ENCODE results near the gene DDO. TPM values are rescaled to one million over a fixed set of nuclear protein-coding genes. Genes with fewer than 3 reads are reported as not detected.
"Not testable (repeated sequence)": the region's sequence is repeated elsewhere in the genome, so short reads cannot be mapped to it uniquely, and the experiment has no call there.

The DDO gene
- 1 to 10 TPM; 2.4 to 7.6 (median 2.6) TPM for total RNA-seq

- ATAC-seq (ENCODE audit: low FRiP score) = peak; percentile 92
- no peak for TF ChIP-seq CTCF (IDR thresholded peaks at IDR 0.05)
- DNase-seq (ENCODE audit: low spot score) = peak; percentile 44
These were observed at the start of gene DDO for GRCh38 chr6:110415086-110415916. Gene DDO, minus strand, starts transcription at chr6:110415575. Its CDS starts 2,113 bp downstream, at chr6:110413462.

GRCh38 chr6:110462884-110463481, 47.6 kb upstream of the DDO start:
- no peak for TF ChIP-seq CTCF (IDR thresholded peaks at IDR 0.05)
- DNase-seq (ENCODE audit: low spot score) = no peak
- ATAC-seq (ENCODE audit: low FRiP score) = no peak

- ATAC-seq (ENCODE audit: low FRiP score) = no peak
- no peak for TF ChIP-seq CTCF (IDR thresholded peaks at IDR 0.05)
- no peak for DNase-seq (ENCODE audit: low spot score)
These were observed 46.0 kb upstream of the DDO start for GRCh38 chr6:110461376-110461775.

- ATAC-seq (ENCODE audit: low FRiP score) = no peak
- TF ChIP-seq CTCF (IDR thresholded peaks at IDR 0.05) = no peak
- no peak for DNase-seq (ENCODE audit: low spot score)
These were observed 43.8 kb upstream of the DDO start for GRCh38 chr6:110459137-110459536.

- DNase-seq (ENCODE audit: low spot score) (no peak), ATAC-seq (ENCODE audit: low FRiP score) (no peak)
- TF ChIP-seq CTCF (IDR thresholded peaks at IDR 0.05) = no peak
These were observed 43.1 kb upstream of the DDO start for GRCh38 chr6:110458476-110458875.

GRCh38 chr6:110457567-110458175, 42.3 kb upstream of the DDO start:
- not testable (repeated sequence) for ATAC-seq (ENCODE audit: low FRiP score)

GRCh38 chr6:110456694-110457093, 41.3 kb upstream of the DDO start:
- ATAC-seq (ENCODE audit: low FRiP score) = no peak
- no peak for DNase-seq (ENCODE audit: low spot score)
- no peak for TF ChIP-seq CTCF (IDR thresholded peaks at IDR 0.05)

More at GRCh38 chr6:110457567-110458175, 42.3 kb upstream of the DDO start:
- DNase-seq (ENCODE audit: low spot score) = not testable (repeated sequence)
